Activated CD4-positive, alpha-beta T cell treated with anti-CD3 and anti-CD28 coated beads for 4 hours (primary cell): Measurements from ENCODE around the gene SYP.
A peak's percentile ranks its signal among the peaks of the same experiment; 100 is the strongest.

ENCODE experiments used
- DNase-seq, 2 donors: peaks; one replicate each; pipeline ENCODE4 v3.0.0-alpha.2; 2020

Gene SYP

GRCh38 chrX:49214996-49215526 is 15.1 kb upstream of the SYP start:
- no peak for DNase-seq

GRCh38 chrX:49214416-49214815 is 14.4 kb upstream of the SYP start:
- no peak for DNase-seq

DNA sequence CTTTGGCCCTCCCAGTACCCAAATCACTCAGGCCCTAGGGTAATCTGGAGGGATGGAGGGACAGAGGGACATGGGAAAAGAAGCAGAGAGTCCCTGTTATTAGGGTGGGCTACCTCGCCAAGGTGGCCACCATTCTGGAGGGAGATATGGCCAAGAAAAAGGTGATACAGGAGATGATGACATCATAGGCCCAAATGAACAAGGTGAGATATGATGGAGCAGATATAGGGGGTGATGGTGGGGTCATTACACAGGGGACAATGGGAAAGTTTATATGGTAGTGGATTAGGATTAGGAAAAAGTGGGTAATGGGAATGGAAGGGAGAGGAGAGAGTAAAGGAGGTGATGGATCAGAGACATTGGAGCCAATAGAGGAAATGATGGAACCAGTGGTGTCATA is 12.9 kb upstream of the SYP start:
- DNase-seq = no peak

GRCh38 chrX:49212209-49212608 is 12.2 kb upstream of the SYP start:
- DNase-seq = no peak

DNA sequence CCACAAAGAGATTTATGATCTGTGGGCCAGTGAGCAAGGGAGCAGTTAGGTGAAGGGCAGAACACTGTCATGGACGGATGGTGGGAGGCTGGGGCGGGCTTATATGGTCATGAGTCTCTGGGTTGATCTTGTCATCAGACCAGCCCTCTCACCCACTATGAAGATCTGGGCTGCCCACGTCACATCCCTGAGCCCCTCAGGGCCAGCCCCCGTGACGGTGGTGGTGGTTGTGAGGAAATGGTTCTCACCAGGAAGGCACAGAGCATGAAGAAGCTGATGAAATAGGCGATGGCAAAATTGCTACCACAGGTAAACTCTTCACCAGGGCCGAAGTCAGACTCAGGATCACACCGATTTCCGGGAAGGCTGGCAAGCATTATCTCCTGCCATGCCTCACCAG is 11.1 kb upstream of the SYP start:
- no peak for DNase-seq

DNA sequence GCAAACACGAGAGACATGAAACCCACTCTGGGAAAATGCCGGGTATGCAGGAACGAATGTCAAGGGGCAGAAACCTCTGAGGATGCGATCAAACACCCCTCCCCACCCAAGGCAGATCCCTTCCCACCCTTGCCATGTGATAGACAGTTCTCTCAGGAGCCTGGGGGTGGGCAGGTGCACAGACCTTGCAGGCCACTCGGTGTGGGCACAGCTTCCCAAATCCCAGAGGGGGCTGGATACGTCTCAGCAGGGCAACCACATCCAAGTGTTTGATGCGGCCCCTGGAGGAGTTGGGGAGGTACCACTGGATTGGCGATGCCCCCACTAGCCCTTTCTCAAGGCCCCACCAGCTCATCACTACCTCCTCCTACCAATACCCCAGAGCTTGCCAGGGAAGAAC is 10.4 kb upstream of the SYP start:
- DNase-seq = no peak

GRCh38 chrX:49209434-49210251 is 9.7 kb upstream of the SYP start:
- DNase-seq = no peak

DNA sequence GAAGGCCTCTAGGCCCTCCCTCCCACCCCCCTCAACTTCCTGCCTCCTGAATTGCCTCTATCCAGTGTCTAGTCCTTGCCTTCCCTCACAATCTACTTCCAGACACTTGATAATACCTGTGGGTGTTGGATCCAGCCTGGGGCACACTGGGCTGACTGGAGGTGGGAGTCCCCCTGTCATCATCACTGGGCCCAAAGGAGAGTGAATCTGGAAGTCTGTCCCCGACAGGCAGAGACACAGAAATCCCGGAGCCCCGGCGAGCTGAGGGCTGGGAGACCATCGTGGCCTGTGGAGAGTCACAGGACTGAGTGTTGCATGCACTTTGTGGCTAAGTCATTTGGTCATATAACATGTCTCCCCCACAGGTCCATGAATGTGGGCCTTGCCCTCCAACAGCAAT is 8.4 kb upstream of the SYP start:
- DNase-seq = no peak

GRCh38 chrX:49206543-49206942 is 6.5 kb upstream of the SYP start:
- DNase-seq = no peak

DNA sequence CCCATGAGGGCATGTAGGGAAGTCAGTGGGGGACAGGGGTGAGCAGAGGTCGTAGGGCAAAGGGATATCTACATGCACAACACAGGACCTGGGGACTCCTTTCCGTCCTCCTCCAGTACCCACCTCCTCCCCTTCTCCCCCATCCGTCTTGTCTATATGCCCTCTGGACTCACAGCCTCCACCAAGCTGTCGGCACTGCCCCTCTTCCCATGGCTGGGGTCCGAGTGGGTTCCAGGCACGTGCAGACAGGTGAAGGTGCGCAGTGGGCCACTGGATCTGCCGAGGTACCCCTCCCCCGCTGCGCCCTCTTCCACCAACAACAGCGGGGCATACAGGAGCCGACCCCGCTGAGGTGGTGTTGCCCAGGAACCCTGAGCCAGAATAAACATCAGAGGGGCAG is 5.5 kb upstream of the SYP start:
- no peak for DNase-seq

GRCh38 chrX:49204709-49205108 is 4.7 kb upstream of the SYP start:
- no peak for DNase-seq

DNA sequence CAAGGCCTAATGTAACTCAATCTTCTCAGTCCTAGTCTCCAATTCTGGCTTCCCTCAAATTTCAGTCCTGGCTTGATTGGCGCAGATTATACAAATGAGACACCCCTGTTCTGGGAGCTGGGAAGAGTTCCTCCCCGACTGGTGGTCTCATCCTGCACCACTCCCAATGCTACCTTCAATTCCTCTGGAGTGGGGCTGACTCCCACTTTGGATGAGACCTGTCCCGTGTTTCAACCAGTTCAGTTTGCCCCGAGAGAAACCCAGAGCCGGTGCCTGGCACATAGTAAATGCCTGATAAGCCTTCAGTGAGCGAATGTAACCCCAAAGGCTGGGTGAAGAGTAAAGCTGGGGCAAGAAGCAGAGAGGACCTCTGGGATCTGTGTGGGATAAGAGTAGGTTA is 4.0 kb upstream of the SYP start:
- no peak for DNase-seq

GRCh38 chrX:49203536-49203935 is 3.5 kb upstream of the SYP start:
- no peak for DNase-seq

- no peak for DNase-seq
Measured at GRCh38 chrX:49202022-49202421, 2.0 kb upstream of the SYP start.

GRCh38 chrX:49199315-49199595 is 738 bp downstream of the SYP start:
- no peak for DNase-seq

- no peak for DNase-seq
Measured at GRCh38 chrX:49198540-49199314, 1.3 kb downstream of the SYP start.

GRCh38 chrX:49197543-49198087 is 2.4 kb downstream of the SYP start:
- no peak for DNase-seq

GRCh38 chrX:49193542-49193964 is 6.4 kb downstream of the SYP start:
- DNase-seq = no peak

DNA sequence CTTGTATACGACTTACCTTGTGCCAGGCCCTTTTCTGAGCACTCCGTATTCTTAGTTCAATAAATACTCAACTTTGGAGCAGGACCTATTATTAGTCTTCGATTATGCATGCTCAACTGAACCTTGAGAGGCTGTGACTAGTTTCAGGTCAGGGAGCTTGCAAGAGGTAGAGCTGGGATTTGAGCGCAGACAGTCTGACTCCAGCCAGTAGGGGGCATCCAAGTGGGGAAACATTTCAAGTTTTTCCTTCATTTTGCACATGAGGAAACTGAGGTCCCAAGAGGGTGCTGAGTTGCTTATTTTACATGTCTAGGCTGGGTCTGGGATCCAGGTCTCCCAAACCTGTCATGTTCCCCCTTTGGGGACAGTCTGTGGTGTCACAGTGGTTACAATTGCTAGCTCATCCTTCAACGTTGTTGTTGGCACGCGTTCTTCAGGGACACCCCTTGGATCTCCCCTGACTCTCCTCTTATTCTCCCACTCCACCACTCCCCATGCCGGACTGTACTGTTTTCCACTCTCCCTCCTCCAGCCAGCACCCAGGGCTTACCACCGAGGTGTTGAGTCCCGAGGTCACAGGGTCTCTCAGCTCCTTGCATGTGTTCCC is 7.2 kb downstream of the SYP start:
- no peak for DNase-seq

DNA sequence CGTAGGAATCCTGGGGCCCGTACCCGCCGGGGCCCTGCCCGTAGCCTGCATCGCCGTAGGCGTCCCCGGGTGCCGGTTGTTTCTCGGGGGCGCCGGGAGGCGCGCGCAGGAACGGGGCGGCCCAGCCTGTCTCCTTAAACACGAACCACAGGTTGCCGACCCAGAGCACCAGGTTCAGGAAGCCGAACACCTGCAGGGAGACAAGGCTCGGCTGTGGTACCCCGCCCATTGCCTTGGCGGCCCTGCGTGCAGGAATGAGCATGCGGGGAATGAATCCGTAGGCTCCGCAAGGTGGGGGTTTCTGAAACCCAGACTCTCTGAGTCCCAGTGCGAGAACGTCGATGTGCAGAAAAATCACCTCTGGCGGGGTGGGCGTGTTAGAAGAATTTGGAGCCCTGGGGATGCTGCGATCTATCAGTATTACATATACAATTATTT is 8.4 kb downstream of the SYP start:
- DNase-seq = no peak

- DNase-seq = peak; percentile 82 to 83
Measured at GRCh38 chrX:49190821-49191573, 9.0 kb downstream of the SYP start.

GRCh38 chrX:49189606-49190005 is 10.4 kb downstream of the SYP start:
- no peak for DNase-seq
